Esophagus muscularis mucosa (tissue), 4 donors: ENCODE results near the gene ZNF215. TPM values are rescaled to one million over a fixed set of nuclear protein-coding genes. Genes with fewer than 3 reads are reported as not detected.
"Not testable (repeated sequence)": the region's sequence is repeated elsewhere in the genome, so short reads cannot be mapped to it uniquely, and the experiment has no call there.

Experiments used
- DNase-seq: peaks from one replicate; pipeline ENCODE4 v3.0.0-alpha.2; 2017; ENCODE audit errors: extremely low spot score
- H3K27ac ChIP-seq, 4 donors: fragments of 200-600 bp; sonication (generic); replicated peaks in 1 of 4; 1 replicate in 3 of 4; 2 replicates in 1 of 4; pipeline ENCODE4 v1.5.1; 2016 to 2019; ENCODE audit warnings: mild to moderate bottlenecking in 1 of 4
- H3K27me3 ChIP-seq, 4 donors: fragments of 200-600 bp; sonication (generic); one replicate each; pipeline versions ENCODE4 v1.5.1 to v1.6.0; 2016 to 2019
- H3K36me3 ChIP-seq, 4 donors: fragments of 200-600 bp; sonication (generic); one replicate each; pipeline ENCODE4 v1.5.1; 2016 to 2019
- H3K4me1 ChIP-seq, 4 donors: fragments of 200-600 bp; sonication (generic); one replicate each; pipeline ENCODE4 v1.5.1; 2016 to 2019
- H3K4me3 ChIP-seq, 4 donors: fragments of 200-600 bp; sonication (generic); 1 replicate in 2 of 4; 2 replicates in 2 of 4; pipeline ENCODE4 v1.5.1; 2016 to 2019; ENCODE audit warnings: mild to moderate bottlenecking in 4 of 4, moderate library complexity in 1 of 4
- H3K9me3 ChIP-seq, 4 donors: fragments of 200-600 bp; sonication (generic); 1 replicate in 3 of 4; 2 replicates in 1 of 4; pipeline ENCODE4 v1.5.1; 2016 to 2019
- EP300 ChIP-seq: sonication (generic); formaldehyde crosslinking; IDR thresholded peaks from one replicate; pipeline ENCODE4 v1.6.1; 2017; ENCODE audit warnings: antibody characterized with exemption
- POLR2A ChIP-seq: fragments of 450-650 bp; IDR thresholded peaks from one replicate; pipeline ENCODE4 v1.6.1; 2017; ENCODE audit warnings: antibody characterized with exemption, moderate library complexity, mild to moderate bottlenecking, low read depth
- POLR2AphosphoS5 ChIP-seq, 2 donors: sonication (generic); formaldehyde crosslinking; IDR thresholded peaks; one replicate each; pipeline ENCODE4 v1.6.1; 2017; ENCODE audit warnings: antibody characterized with exemption in 2 of 2
- WGBS: methylation state at CpG from one replicate; pipeline ENCODE4 v1.1.5; 2018; 5-methylcytosine and 5-hydroxymethylcytosine counted together
- intact Hi-C: fragments of 100-400 bp; cut with DNase I; formaldehyde crosslinking; loops from one replicate; pipeline ENCODE4 v1.15.1; 2023
- total RNA-seq, 4 donors: library from RNA; depleted of rRNA; stranded (reverse); fragments of >200 nt; gene quantifications; one replicate each; pipeline versions ENCODE4 v1.1.0 to v1.2.1, GENCODE V29; 2016
- TF ChIP-seq, protein P1 (sequence below), 3 experiments: fragments of 200-600 bp in 2 of 3; fragments of 450-650 bp in 1 of 3; sonication (generic) in 2 of 3; IDR thresholded peaks; one replicate each; pipeline ENCODE4 v1.5.1; 2017 to 2019; ENCODE audit warnings: antibody characterized with exemption in 3 of 3, mild to moderate bottlenecking in 2 of 3, moderate library complexity in 1 of 3

The ZNF215 gene
- total RNA-seq, 4 donors from 2014 or later = under 0.01 to 0.19 (median 0.17) TPM

GRCh38 chr11:6962141-6962540, 35.9 kb downstream of the ZNF215 start:
- Histone ChIP-seq H3K27me3 (no peaks in the 10 kb centered on the region), H3K36me3 (no peaks in the 10 kb centered on the region), H3K4me1 (no peaks in the 10 kb centered on the region), H3K4me3 (no peak overlapping the region), H3K9me3 (peaks cover 0 to 4% (median 0%) of the 10 kb centered on the region in 4 donors), H3K27ac (no peak overlapping the region)
- TF ChIP-seq, protein P1, sequence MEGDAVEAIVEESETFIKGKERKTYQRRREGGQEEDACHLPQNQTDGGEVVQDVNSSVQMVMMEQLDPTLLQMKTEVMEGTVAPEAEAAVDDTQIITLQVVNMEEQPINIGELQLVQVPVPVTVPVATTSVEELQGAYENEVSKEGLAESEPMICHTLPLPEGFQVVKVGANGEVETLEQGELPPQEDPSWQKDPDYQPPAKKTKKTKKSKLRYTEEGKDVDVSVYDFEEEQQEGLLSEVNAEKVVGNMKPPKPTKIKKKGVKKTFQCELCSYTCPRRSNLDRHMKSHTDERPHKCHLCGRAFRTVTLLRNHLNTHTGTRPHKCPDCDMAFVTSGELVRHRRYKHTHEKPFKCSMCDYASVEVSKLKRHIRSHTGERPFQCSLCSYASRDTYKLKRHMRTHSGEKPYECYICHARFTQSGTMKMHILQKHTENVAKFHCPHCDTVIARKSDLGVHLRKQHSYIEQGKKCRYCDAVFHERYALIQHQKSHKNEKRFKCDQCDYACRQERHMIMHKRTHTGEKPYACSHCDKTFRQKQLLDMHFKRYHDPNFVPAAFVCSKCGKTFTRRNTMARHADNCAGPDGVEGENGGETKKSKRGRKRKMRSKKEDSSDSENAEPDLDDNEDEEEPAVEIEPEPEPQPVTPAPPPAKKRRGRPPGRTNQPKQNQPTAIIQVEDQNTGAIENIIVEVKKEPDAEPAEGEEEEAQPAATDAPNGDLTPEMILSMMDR (IDR thresholded peaks at IDR 0.05) = no peak
- no peak for TF ChIP-seq POLR2AphosphoS5 (IDR thresholded peaks at IDR 0.05)
- TF ChIP-seq EP300 = no peak
- no peak for TF ChIP-seq POLR2A
- intact Hi-C loops = no loop called here
- no peak for DNase-seq

DNA sequence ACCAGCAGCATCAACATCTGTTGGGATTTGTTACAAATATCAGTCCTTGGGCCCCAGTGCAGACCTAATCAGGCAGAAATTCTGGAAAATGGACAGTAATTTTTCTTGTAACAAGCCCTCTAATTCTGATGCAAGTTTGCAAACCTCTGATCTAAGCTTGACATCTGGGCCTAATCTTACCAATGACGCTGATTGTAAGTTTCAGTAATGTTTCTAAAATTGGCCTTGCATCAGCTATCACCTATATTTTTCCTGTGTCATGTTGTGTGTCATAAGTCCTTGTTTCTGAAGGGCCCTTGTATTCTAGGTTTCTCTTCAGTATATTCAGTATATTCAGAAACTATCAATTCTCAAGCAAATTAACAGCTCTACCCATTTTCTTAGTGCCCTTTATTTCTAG, 36.4 kb downstream of the ZNF215 start:
- no peak overlapping the region for H3K4me3 ChIP-seq
- H3K27ac ChIP-seq = no peak overlapping the region
- intact Hi-C loops = no loop called here
- 91% methylated on average over 1 of the region's 1 CpG for WGBS
- peaks cover 0 to 7% (median under 1%) of the 10 kb centered on the region in 4 donors for H3K9me3 ChIP-seq
- no peaks in the 10 kb centered on the region for H3K36me3 ChIP-seq
- no peaks in the 10 kb centered on the region for H3K27me3 ChIP-seq
- H3K4me1 ChIP-seq = no peaks in the 10 kb centered on the region
- TF ChIP-seq EP300 = no peak
- TF ChIP-seq POLR2AphosphoS5 (IDR thresholded peaks at IDR 0.05) = no peak
- TF ChIP-seq, protein P1 (IDR thresholded peaks at IDR 0.05) = no peak
- no peak for TF ChIP-seq POLR2A
- DNase-seq = no peak

GRCh38 chr11:6968816-6969215, 42.6 kb downstream of the ZNF215 start:
- intact Hi-C loops = no loop called here
- Histone ChIP-seq H3K36me3 (no peaks in the 10 kb centered on the region), H3K4me3 (no peak overlapping the region), H3K9me3 (peaks cover 0 to 7% (median 3%) of the 10 kb centered on the region in 4 donors), H3K4me1 (no peaks in the 10 kb centered on the region), H3K27me3 (no peaks in the 10 kb centered on the region), H3K27ac (no peak overlapping the region)
- TF ChIP-seq POLR2A (no peak), EP300 (no peak), POLR2AphosphoS5 (IDR thresholded peaks at IDR 0.05) (no peak)
- TF ChIP-seq, protein P1 (IDR thresholded peaks at IDR 0.05) = no peak
- no peak for DNase-seq
- WGBS = 87% methylated on average over 1 of the region's 1 CpG

DNA sequence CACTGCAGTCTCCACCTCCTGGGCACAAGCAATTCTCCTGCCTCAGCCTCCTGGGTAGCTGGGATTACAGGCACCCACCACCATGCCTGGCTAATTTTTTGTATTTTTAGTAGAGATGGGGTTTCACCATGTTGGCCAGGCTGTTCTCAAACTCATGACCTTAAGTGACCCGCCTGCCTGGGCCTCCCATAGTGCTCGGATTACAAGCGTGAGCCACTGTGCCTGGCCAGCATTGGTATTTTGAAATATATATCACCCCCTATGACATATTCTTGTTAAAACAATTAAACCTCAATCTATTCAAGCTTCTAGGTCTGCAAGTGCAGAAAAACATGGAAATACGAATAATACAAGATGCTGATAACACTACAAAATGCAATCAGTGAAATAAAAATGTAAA, 43.6 kb downstream of the ZNF215 start:
- H3K36me3 ChIP-seq, H3K4me3 ChIP-seq, DNase-seq, intact Hi-C loops, H3K9me3 ChIP-seq, H3K27ac ChIP-seq, H3K4me1 ChIP-seq, H3K27me3 ChIP-seq: not testable (repeated sequence)
- 69% methylated on average over 4 of the region's 4 CpGs for WGBS

DNA sequence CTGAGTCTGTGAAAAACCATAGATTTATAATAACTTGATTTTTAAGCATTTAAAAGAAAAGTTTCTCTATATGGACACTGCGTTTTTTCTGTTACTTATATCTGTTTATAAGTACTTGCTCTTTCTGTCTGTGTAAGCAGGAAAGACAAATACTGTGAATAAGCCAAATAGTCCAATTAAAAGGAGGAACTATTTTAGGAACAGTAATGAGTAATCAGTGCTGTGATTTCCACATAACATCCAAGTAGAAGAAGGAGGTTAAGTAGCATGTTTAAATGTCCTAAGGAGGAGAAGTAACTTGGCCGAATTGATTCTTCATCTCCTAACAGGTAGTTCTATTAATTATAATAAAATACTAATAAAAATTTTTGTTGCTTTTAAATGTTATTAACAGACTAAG, 53.1 kb downstream of the ZNF215 start:
- 79% methylated on average over 2 of the region's 2 CpGs for WGBS
- H3K9me3 ChIP-seq = no peaks in the 10 kb centered on the region
- H3K36me3 ChIP-seq = no peaks in the 10 kb centered on the region
- no peak overlapping the region for H3K27ac ChIP-seq
- no peaks in the 10 kb centered on the region for H3K4me1 ChIP-seq
- intact Hi-C loops = no loop called here
- DNase-seq = no peak
- H3K4me3 ChIP-seq = no peak overlapping the region
- TF ChIP-seq POLR2A = no peak
- TF ChIP-seq EP300 = no peak
- no peak for TF ChIP-seq POLR2AphosphoS5 (IDR thresholded peaks at IDR 0.05)
- TF ChIP-seq, protein P1 (IDR thresholded peaks at IDR 0.05) = no peak
- H3K27me3 ChIP-seq = no peaks in the 10 kb centered on the region
